Measurements from ENCODE around the gene LAMA1. TPM values are rescaled to one million over a fixed set of nuclear protein-coding genes. Genes with fewer than 3 reads are reported as not detected.
A peak's percentile ranks its signal among the peaks of the same experiment; 100 is the strongest.

LAMA1 gene
- total RNA-seq, result not detected
- long read RNA-seq, result 0 reads

GRCh38 chr18:7117390-7118355, at the start of gene LAMA1:
Gene LAMA1, minus strand, starts transcription at chr18:7117797. Its CDS starts 77 bp downstream, at chr18:7117720.
- no peak for DNase-seq
- H3K27ac ChIP-seq (replicated peaks), result no peak within 1 kb of the TSS
- H3K36me3 ChIP-seq, result no peaks in the 10 kb centered on the region
- peaks cover 23% of the 10 kb centered on the region for H3K4me1 ChIP-seq
- peaks cover 6% of the 10 kb centered on the region for H3K9me3 ChIP-seq (replicated peaks)
- intact Hi-C loops (cut with micrococcal nuclease), result no loop called here
- no peak for TF ChIP-seq CTCF (IDR thresholded peaks at IDR 0.05; ENCODE audit: borderline replicate concordance)
- peaks cover 91% of the 10 kb centered on the region for H3K27me3 ChIP-seq (ENCODE audit: low read depth)
- peak within 1 kb of the TSS; percentile 64 for H3K4me3 ChIP-seq

- H3K9me3 ChIP-seq (replicated peaks), result no peaks in the 10 kb centered on the region
- no peaks in the 10 kb centered on the region for H3K4me1 ChIP-seq
- peaks cover 10% of the 10 kb centered on the region for H3K27me3 ChIP-seq (ENCODE audit: low read depth)
- no peak for TF ChIP-seq CTCF (IDR thresholded peaks at IDR 0.05; ENCODE audit: borderline replicate concordance)
- no peak overlapping the region for H3K27ac ChIP-seq (replicated peaks)
- no peaks in the 10 kb centered on the region for H3K36me3 ChIP-seq
- intact Hi-C loops (cut with micrococcal nuclease), result no loop called here
- no peak overlapping the region for H3K4me3 ChIP-seq
- DNase-seq, result no peak
Measured at GRCh38 chr18:7165846-7166393, 48.3 kb upstream of the LAMA1 start.

- intact Hi-C loops (cut with micrococcal nuclease), result no loop called here
- DNase-seq, result no peak
Measured at GRCh38 chr18:7164323-7165004, 46.9 kb upstream of the LAMA1 start.

GRCh38 chr18:7158216-7158615, 40.6 kb upstream of the LAMA1 start:
- intact Hi-C loops (cut with micrococcal nuclease), result no loop called here
- no peak overlapping the region for H3K4me3 ChIP-seq
- peaks cover 24% of the 10 kb centered on the region for H3K27me3 ChIP-seq (ENCODE audit: low read depth)
- no peak for TF ChIP-seq CTCF (IDR thresholded peaks at IDR 0.05; ENCODE audit: borderline replicate concordance)
- no peaks in the 10 kb centered on the region for H3K9me3 ChIP-seq (replicated peaks)
- no peak for DNase-seq
- H3K36me3 ChIP-seq, result no peaks in the 10 kb centered on the region
- no peaks in the 10 kb centered on the region for H3K4me1 ChIP-seq
- H3K27ac ChIP-seq (replicated peaks), result no peak overlapping the region

More at GRCh38 chr18:7164323-7165004, 46.9 kb upstream of the LAMA1 start:
- Histone ChIP-seq H3K27me3 (ENCODE audit: low read depth) (peaks cover 8% of the 10 kb centered on the region), H3K4me1 (no peaks in the 10 kb centered on the region), H3K36me3 (no peaks in the 10 kb centered on the region), H3K9me3 (replicated peaks) (no peaks in the 10 kb centered on the region), H3K27ac (replicated peaks) (no peak overlapping the region), H3K4me3 (no peak overlapping the region)
- peak; percentile 60 for TF ChIP-seq CTCF (IDR thresholded peaks at IDR 0.05; ENCODE audit: borderline replicate concordance)

GRCh38 chr18:7157760-7158159, 40.2 kb upstream of the LAMA1 start:
- no peak overlapping the region for H3K27ac ChIP-seq (replicated peaks)
- H3K4me1 ChIP-seq, result no peaks in the 10 kb centered on the region
- no peaks in the 10 kb centered on the region for H3K36me3 ChIP-seq
- H3K4me3 ChIP-seq, result no peak overlapping the region
- H3K27me3 ChIP-seq (ENCODE audit: low read depth), result peaks cover 24% of the 10 kb centered on the region
- intact Hi-C loops (cut with micrococcal nuclease), result no loop called here
- DNase-seq, result no peak
- no peaks in the 10 kb centered on the region for H3K9me3 ChIP-seq (replicated peaks)
- no peak for TF ChIP-seq CTCF (IDR thresholded peaks at IDR 0.05; ENCODE audit: borderline replicate concordance)
